ENCODE measurements around the gene ARHGAP28. TPM values are rescaled to one million over a fixed set of nuclear protein-coding genes. Genes with fewer than 3 reads are reported as not detected.

The ARHGAP28 gene
- polyA plus RNA-seq, 3 donors: not detected

DNA sequence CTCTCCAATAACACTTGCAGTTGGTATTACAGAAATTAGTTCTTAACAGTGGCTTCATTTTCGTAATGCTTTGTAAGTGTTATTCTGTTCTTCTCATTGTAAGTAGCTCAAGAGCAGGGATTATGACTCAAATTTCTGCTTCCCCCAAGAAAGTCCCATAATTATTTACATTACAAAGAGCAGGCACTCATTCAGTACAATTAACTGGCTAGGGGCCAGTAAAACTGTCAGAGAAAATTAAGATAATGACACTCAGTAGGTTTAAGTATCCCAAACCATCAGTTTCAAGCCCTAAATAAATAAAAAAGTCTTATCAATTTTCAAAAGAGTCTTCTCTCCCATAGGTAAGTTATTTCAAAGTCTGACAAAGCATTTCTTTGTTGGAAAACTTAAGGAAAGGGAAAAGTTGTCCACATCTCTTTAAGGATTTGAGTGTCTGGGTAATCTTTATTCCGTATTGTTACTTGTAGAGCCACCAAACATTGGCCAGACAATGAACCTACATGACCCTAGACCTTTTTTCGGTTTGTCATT, 137.1 kb downstream of the ARHGAP28 start:
- intact Hi-C loops (cut with micrococcal nuclease): no loop called here
- H3K4me1 ChIP-seq (ENCODE audit: control insufficient read depth in 1 of 2, insufficient read depth in 2 of 2, low read length in 2 of 2): no peaks in the 10 kb centered on the region
- no CpG with 5 or more reads among the region's 3 CpGs for WGBS (ENCODE audit: insufficient coverage)

DNA sequence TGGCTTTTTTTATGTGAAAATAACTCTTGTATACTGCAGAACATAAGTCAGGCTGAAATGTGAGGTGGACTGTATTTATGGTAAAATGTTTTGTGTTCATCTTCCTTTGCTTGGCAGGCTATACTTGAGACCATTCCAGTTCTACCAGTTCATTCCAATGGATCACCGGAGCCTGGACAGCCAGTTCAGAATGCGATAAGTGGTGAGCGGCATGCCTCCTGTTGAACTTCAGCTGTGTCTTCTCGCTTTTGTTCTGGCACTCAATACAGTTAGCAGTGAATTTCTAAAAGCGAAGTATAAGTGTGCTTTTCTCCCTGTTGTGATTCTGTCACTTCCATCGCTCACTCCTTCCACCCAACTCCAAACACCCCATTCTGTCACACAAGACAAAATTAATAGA, 138.5 kb downstream of the ARHGAP28 start:
- H3K9me3 Mint-ChIP-seq: no peaks in the 10 kb centered on the region
- DNase-seq: no peak
- Histone ChIP-seq H3K4me3 (replicated peaks in 1 of 3; ENCODE audit: low read depth in 2 of 3, low read length in 3 of 3) (no peak overlapping the region), H4K20me1 (ENCODE audit: insufficient read depth, low read length) (no peaks in the 10 kb centered on the region), H3K27me3 (ENCODE audit: control insufficient read depth in 2 of 2, insufficient read depth in 2 of 2, low read length in 2 of 2) (no peaks in the 10 kb centered on the region), H3K9me3 (replicated peaks in 1 of 2; ENCODE audit: control insufficient read depth in 1 of 2, insufficient read depth in 1 of 2, low read length in 2 of 2) (no peaks in the 10 kb centered on the region), H3K4me2 (replicated peaks; ENCODE audit: extremely low read depth, low read length, poor library complexity, severe bottlenecking) (no peak overlapping the region), H3K27ac (ENCODE audit: low read depth in 1 of 2, low read length in 2 of 2) (no peak overlapping the region), H3K36me3 (replicated peaks in 1 of 2; ENCODE audit: control insufficient read depth in 1 of 2, insufficient read depth in 2 of 2, low read length in 2 of 2) (no peaks in the 10 kb centered on the region), H3K79me2 (ENCODE audit: insufficient read depth, low read length) (no peaks in the 10 kb centered on the region), H2AFZ (ENCODE audit: insufficient read depth, low read depth, low read length, poor library complexity, severe bottlenecking) (no peak overlapping the region), H3K4me1 (ENCODE audit: control insufficient read depth in 1 of 2, insufficient read depth in 2 of 2, low read length in 2 of 2) (no peaks in the 10 kb centered on the region), H3K9ac (ENCODE audit: insufficient read depth, low read length, poor library complexity, severe bottlenecking) (no peak overlapping the region)
- no peak overlapping the region for H3K4me3 Mint-ChIP-seq
- TF ChIP-seq, protein P1, sequence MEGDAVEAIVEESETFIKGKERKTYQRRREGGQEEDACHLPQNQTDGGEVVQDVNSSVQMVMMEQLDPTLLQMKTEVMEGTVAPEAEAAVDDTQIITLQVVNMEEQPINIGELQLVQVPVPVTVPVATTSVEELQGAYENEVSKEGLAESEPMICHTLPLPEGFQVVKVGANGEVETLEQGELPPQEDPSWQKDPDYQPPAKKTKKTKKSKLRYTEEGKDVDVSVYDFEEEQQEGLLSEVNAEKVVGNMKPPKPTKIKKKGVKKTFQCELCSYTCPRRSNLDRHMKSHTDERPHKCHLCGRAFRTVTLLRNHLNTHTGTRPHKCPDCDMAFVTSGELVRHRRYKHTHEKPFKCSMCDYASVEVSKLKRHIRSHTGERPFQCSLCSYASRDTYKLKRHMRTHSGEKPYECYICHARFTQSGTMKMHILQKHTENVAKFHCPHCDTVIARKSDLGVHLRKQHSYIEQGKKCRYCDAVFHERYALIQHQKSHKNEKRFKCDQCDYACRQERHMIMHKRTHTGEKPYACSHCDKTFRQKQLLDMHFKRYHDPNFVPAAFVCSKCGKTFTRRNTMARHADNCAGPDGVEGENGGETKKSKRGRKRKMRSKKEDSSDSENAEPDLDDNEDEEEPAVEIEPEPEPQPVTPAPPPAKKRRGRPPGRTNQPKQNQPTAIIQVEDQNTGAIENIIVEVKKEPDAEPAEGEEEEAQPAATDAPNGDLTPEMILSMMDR (IDR thresholded peaks at IDR 0.05): no peak
- H3K27ac Mint-ChIP-seq: no peak overlapping the region
- no peaks in the 10 kb centered on the region for H3K36me3 Mint-ChIP-seq
- 92% methylated on average over 4 of the region's 6 CpGs for WGBS (ENCODE audit: insufficient coverage)
- intact Hi-C loops (cut with micrococcal nuclease): no loop called here
- H3K27me3 Mint-ChIP-seq (ENCODE audit: low read depth in 3 of 3): peaks cover 0 to 2% (median 0%) of the 10 kb centered on the region in 3 donors
- H3K4me1 Mint-ChIP-seq: no peaks in the 10 kb centered on the region

More for the DNA sequence above, 137.1 kb downstream of the ARHGAP28 start:
- H3K9me3 Mint-ChIP-seq: no peaks in the 10 kb centered on the region
- Histone ChIP-seq H3K27ac (ENCODE audit: low read depth in 1 of 2, low read length in 2 of 2) (no peak overlapping the region), H3K27me3 (ENCODE audit: control insufficient read depth in 2 of 2, insufficient read depth in 2 of 2, low read length in 2 of 2) (no peaks in the 10 kb centered on the region), H3K9ac (ENCODE audit: insufficient read depth, low read length, poor library complexity, severe bottlenecking) (no peak overlapping the region), H3K36me3 (replicated peaks in 1 of 2; ENCODE audit: control insufficient read depth in 1 of 2, insufficient read depth in 2 of 2, low read length in 2 of 2) (no peaks in the 10 kb centered on the region), H2AFZ (ENCODE audit: insufficient read depth, low read depth, low read length, poor library complexity, severe bottlenecking) (no peak overlapping the region), H3K9me3 (replicated peaks in 1 of 2; ENCODE audit: control insufficient read depth in 1 of 2, insufficient read depth in 1 of 2, low read length in 2 of 2) (no peaks in the 10 kb centered on the region), H3K4me3 (replicated peaks in 1 of 3; ENCODE audit: low read depth in 2 of 3, low read length in 3 of 3) (no peak overlapping the region), H3K4me2 (replicated peaks; ENCODE audit: extremely low read depth, low read length, poor library complexity, severe bottlenecking) (no peak overlapping the region), H3K79me2 (ENCODE audit: insufficient read depth, low read length) (no peaks in the 10 kb centered on the region), H4K20me1 (ENCODE audit: insufficient read depth, low read length) (no peaks in the 10 kb centered on the region)
- H3K27me3 Mint-ChIP-seq (ENCODE audit: low read depth in 3 of 3): peaks cover 0 to 2% (median 0%) of the 10 kb centered on the region in 3 donors
- no peak overlapping the region for H3K27ac Mint-ChIP-seq
- H3K4me3 Mint-ChIP-seq: no peak overlapping the region
- no peak for DNase-seq
- TF ChIP-seq, protein P1 (IDR thresholded peaks at IDR 0.05): no peak
- H3K4me1 Mint-ChIP-seq: no peaks in the 10 kb centered on the region
- no peaks in the 10 kb centered on the region for H3K36me3 Mint-ChIP-seq
